GM21423 (cell line): Measurements from ENCODE around the gene LRRC43.
"Not testable (repeated sequence)": the region's sequence is repeated elsewhere in the genome, so short reads cannot be mapped to it uniquely, and the experiment has no call there.

Source experiments
- ATAC-seq: cut with Tn5 transposase; IDR thresholded peaks from one replicate; pipeline ENCODE4 v1.9.1; 2021; ENCODE audit warnings: mild to moderate bottlenecking, moderate library complexity; ENCODE audit not compliant: unreplicated experiment

The LRRC43 gene

DNA sequence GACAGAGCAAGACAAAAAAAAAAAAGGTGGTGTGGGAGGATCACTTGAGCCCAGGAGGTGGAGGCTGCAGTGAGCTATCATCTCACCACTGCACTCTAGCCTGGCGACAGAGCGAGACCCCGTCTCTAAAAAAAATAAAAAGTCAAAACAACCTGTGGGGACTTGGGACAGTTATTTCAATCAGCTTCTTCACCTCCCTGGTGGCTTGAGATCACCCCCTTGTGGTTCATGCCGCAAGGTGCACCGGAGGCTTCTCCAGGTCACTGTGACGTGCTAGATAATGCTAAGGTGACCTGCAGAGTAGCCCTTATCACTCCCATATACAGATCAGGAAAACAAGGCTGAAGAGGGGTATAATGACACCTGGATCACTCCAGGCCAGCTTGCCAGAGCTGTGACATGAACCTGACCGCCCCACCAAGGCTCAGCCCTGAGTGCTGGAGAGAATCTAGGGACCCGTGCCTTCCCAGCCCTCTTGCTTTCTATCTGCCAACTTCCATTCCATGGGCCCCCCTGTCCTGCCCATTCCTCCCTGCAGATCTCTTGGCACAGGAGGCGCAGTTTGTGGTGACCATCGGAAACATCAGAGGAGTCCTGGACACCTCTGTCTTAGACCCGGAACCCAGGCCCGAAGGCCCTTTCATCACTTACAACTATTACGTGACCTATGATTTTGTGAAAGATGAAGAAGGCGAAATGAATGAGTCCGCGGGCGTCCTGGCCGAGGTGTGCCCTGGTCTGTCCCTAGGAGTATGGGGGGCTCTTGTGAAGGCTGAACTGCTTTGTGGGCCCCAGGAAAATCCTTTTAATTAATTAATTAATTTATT lies 8.1 kb downstream of the LRRC43 start:
- ATAC-seq: no peak

DNA sequence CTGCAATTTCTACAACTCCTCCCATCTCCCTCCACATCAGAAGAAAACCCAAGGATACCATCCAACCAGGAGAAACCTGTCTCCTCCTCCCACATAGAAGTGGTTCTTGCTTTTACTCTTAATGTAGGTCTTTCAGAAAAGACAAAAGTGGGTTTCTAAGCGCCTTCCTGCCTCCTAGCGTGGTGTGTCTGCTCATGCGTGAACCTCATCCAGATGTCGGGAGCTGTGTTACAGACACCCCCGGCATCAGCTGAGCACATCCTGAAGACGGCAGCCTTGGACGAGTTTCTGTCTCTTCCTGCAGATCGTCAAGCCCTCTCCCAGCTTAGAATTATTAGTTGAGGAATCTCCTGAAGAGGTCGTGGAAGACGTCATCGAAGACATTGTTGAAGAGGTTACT lies 9.5 kb downstream of the LRRC43 start:
- ATAC-seq: no peak

DNA sequence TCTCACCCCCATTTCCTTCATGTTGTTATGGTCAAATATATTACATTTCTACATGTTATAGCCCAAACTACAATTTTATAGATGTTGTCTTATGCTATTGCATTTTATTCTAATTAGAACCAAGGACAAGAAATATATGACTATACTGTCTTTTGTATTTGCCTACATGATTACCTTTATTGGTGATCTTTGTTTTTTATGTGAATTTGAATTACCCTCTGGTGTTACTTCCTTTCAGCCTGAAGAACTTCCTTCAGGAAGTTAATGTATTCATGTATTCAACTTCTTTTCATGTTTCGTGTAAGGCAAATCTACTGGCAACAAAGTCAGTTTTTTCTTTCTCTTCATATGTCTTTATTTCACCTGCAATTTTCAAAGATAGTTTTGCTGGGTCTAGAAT lies 11.9 kb downstream of the LRRC43 start:
- no peak for ATAC-seq

DNA sequence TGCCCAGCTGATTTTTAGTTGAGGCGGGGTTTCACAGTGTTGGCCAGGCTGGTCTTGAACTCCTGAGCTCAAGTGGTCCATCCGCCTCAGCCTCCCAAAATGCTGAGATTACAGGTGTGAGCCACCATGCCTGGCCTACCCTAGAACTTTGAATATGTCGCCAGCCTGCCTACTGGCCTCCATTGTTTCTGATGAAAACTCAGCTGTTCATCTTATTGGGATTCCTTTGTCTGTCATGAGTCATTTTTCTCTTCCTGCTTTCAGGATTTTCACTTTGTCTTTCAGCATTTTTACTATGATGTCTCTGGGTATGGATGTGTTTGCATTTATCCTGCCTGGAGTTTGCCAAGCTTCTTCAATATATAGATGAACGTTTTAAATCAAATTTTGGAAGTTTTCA lies 12.5 kb downstream of the LRRC43 start:
- ATAC-seq: no peak

DNA sequence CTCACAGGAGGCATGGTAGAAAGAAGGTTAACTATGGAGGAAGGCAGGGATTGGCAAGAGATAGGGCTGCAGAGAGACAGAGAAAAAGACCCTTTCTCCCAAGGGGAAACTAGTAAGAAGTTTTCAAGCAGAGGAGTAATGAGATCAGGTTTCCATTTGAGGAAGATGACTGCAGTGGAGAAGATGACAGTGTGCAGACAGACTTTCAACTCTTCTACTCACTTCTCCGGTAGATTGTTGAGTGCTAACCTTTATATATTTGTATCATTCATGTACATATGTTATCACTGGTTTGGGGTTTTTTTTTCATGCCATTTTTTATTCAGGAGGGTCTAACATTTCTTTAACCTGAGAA lies 14.7 kb downstream of the LRRC43 start:
- no peak for ATAC-seq

DNA sequence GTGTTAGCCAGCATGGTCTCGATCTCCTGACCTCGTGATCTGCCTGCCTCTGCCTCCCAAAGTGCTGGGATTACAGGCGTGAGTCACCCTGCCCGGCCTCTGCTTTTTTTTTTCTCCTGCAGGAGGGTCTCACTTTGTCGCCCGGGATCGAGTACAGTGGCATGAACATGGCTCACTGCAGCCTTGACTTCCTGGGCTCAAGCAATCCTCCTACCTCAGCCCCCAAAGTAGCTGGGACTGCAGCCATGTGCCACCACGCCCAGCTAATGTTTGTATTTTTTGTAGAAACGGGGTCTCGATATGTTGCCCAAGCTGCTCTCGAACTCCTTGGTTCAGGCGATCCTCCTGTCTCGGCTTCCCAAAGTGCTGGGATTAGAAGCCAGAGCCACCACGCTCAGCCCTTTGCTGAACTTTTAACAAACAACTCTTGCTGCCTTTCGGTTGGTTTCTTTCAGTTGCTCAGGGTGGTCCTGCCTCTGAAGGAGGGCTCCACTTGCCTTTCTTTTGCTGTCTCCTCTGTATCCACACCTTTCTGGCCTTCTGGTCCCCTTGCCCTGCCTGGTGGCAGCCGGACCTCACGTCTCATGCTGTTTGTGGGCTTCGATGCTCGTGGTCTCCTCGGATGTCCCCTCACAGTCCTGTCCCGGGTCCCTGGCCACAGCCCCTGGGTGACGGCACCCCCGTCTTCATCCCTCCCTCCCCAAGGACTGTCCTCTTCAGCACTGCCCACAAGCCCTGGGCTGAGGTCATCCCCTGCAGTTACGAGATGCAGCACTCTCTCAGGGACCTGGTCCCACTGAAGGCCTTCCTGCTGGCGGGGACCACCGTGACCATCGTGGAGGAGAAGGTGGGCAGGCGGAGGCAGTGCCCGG lies 16.8 kb downstream of the LRRC43 start:
- no peak for ATAC-seq

DNA sequence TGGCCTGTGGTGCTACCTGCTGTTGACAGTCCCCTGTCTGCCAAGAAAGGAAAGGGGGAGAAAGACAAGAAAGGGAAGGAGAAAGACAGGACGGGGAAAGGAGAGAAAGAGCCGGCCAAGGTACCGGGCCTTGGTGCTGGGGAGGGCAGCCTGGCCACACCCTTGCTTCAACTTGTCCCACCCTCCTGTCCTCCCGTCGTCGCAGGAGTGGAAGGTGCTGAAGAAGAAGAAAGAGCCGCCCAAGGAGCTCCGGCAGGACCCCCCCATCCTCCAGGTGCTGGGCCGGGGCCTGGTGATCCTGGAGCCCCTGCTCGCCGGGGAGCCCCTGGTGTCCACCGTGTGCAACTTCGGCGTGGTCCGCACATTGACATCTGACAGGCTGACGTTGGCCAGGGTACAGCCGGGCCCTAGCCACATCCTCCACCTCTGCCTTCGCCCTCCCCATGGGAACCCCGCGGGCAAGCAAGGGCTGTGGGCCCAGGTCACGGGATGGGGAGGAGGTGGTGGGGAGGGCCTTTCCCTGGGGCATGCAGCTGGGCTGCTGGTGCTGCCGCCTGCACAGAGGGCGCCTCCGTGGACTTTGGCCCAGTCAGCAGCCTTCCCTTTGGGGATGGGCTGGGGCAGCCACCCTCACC lies 17.7 kb downstream of the LRRC43 start:
- ATAC-seq: no peak

DNA sequence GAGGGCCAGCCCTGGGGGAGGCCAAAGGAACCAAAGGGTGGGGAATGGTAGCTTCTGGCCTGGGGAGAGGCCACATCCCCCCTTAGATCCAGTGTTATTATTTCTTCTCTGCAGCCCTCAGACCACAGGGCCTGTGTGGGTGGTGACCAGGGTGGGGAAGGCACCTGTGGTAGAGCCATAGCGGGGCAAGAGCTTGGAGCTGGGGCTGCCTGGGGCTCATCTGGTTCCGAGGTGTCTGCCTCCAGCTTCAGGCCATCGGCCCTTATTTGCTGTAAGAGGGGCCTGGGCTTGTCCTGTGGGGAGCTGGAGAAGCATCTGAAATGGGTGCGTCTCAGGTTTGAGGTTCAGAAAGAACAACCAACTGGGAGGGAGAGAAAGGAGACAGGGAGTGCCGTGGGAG lies 18.5 kb downstream of the LRRC43 start:
- no peak for ATAC-seq

DNA sequence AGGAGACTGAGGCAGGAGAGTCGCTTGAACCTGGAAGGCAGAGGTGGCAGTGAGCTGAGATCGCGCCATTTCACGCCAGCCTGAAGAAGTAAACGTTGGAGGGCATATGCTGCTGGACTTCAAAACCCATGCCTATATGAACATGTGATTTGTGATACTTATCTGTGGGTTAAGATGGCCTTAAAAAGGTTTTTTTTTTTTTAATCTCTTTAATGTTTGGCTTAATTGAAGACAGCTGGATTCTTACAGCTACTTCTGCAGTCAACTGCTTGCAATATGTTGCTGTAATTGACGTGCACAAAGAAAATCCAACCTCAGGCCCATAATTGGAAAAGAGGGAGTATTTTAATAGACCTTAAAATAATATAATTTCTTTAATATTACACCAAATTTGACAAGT lies 19.1 kb downstream of the LRRC43 start:
- no peak for ATAC-seq

DNA sequence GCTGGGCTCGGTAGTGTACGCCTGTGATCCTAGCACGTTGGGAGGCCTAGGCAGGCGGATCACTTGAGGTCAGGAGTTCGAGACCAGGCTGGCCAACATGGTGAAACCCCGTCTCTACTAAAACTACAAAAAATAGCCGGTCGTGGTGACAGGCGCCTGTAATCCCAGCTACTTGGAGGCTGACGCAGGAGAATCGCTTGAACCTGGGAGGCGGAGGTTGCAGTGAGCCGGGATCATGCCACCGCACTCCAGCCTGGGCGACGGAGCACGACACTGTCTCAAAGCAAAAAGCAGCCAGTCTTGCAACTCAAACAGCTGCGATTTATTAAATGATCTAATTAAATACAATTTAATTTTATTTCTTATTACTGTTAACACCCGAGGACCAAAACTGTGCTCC lies 19.9 kb downstream of the LRRC43 start:
- ATAC-seq: not testable (repeated sequence)

DNA sequence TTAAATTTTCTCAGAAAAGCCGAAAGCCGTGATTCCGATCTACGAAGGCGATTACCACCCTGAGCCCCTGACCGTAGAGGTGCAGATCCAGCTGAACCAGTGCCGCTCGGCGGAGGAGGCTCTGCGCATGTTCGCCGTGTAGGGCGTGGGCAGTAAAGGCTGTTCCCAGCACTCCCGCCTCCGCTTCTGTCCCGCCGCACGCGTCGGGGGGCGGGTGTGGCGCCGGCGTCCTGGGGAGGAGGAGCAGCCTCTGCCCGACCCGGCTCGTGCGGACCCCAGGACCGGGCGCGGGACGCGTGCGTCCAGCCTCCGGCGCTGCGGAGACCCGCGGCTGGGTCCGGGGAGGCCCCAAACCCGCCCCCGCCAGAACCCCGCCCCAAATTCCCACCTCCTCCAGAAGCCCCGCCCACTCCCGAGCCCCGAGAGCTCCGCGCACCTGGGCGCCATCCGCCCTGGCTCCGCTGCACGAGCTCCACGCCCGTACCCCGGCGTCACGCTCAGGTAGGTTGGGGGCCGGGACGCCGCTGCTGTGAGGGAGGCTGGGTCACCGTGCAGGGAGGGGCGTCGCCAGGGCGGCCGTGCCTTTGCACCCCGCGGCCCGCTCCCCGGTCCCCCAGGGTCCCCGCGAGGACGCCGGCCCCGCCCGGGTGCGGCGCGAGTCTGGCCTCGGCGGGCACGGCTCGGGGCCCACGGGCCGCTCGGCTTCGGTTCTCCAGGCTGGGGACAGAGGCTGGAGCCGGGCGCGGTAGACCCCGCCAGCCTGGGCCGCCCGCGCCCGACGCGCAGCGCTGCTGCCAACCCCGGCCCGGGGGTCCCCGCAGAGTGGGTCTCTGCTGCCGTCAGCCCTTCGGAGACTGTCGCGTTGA lies 20.6 kb downstream of the LRRC43 start, which contains the start of gene B3GNT4:
TSS of gene B3GNT4 (plus strand) at position 409 of the 866 bp plus-strand sequence. CDS start 910 bp downstream, outside the sequence.
- no peak for ATAC-seq

DNA sequence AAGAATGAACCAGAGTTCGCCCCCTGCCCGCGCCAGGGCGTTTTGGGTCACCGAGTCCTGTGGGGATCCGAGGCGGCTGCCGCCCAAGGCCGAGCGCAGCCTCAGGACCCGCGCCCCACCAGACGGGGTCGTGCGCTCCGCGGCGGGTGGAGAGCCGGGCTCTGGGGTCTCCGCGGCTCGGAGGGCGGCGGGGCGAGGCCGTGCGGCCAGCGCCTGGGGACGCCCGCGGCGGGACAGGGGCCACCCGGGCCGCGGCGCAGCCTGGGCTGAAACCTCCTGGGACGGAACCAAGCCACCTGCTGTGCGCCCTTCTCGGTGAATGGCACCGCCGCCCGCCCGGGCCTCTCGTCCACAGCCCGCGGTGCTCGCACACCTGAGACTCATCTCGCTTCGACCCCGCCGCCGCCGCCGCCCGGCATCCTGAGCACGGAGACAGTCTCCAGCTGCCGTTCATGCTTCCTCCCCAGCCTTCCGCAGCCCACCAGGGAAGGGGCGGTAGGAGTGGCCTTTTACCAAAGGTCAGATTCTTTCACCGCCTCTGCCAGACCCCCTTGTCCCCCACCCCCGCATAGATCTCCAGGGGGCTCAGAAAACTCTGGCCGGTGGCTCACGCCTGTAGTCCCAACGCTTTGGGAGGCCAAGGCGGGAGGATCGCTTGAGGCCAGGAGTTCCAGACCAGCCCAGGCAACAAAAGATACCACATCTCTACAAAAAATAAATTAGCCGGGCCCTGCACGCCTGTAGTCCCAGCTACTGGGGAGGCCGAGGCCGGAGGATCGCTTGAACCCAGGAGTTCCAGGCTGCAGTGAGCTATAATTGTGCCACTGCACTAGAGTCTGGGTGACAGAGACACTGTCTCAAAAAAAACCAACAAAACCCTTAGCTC lies 21.5 kb downstream of the LRRC43 start:
- ATAC-seq: no peak

DNA sequence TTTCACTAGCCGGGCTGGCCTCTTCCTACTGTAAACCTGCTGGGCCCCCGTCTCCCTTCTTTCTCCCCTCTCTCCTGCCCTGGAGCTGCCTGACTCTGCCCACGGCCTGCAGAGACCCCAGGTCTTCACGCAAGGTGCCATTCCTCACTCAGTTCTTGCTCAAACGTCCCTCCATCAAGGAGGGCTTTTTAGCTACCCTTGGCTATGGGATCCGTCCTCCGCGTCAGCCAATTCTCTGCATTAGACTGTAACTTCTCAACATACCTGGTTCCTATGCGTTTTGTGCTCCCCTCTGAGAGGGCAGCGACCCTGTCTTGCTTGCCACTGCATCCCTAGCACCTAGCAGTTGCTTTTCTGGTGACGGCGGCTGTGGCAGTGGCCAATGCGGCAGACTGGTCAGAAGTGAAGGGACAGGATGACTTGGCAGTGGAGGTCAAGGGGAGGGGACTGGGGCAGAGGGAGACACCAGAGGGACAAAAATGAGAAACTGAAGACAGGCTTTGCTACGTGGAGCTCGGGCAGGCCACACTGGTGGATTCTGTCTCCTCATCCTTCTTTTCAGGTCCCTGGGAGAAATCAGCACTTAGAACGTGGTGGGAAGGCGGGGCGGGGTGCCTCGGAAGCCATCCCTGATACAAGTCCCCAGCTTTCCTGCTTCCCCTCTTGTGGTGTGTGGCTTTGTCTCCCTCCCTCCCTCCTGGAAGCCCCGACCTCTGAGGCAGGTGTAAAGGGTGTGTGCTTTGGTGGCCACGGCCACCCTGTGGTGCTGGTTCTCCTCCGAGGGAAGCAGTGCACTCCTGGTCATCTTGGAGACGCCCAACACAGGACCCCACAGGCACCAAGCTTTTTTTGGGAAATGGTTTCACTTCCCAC lies 22.4 kb downstream of the LRRC43 start:
- ATAC-seq: no peak

DNA sequence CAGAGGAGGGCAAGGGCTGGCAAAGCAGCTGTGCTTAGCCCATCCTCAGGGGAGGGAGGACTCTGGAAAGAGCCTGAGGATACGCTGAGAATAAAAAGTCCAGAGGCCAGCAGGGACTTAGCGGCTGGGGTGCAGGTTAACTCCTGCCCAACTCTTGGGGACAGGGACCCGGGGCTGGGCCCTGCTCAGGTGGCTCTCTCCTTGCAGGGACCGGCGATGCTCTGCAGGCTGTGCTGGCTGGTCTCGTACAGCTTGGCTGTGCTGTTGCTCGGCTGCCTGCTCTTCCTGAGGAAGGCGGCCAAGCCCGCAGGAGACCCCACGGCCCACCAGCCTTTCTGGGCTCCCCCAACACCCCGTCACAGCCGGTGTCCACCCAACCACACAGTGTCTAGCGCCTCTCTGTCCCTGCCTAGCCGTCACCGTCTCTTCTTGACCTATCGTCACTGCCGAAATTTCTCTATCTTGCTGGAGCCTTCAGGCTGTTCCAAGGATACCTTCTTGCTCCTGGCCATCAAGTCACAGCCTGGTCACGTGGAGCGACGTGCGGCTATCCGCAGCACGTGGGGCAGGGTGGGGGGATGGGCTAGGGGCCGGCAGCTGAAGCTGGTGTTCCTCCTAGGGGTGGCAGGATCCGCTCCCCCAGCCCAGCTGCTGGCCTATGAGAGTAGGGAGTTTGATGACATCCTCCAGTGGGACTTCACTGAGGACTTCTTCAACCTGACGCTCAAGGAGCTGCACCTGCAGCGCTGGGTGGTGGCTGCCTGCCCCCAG lies 23.4 kb downstream of the LRRC43 start:
- no peak for ATAC-seq

DNA sequence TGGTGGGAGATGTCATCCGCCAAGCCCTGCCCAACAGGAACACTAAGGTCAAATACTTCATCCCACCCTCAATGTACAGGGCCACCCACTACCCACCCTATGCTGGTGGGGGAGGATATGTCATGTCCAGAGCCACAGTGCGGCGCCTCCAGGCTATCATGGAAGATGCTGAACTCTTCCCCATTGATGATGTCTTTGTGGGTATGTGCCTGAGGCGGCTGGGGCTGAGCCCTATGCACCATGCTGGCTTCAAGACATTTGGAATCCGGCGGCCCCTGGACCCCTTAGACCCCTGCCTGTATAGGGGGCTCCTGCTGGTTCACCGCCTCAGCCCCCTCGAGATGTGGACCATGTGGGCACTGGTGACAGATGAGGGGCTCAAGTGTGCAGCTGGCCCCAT lies 24.1 kb downstream of the LRRC43 start:
- ATAC-seq: no peak

DNA sequence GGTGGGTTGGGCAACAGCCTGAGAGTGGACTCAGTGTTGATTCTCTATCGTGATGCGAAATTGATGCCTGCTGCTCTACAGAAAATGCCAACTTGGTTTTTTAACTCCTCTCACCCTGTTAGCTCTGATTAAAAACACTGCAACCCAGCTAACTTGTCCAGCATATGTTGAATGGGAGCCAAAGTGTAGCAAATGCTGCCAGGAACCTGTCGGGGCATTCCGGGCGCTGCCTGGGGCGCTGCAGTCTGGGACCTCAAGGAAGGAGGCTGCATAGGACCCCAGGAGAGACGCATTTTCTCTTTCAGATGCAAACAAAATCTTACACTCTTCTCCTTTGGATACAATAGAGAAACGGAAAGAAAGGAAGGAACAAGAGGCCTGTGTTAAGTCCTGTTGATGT lies 24.5 kb downstream of the LRRC43 start:
- no peak for ATAC-seq

DNA sequence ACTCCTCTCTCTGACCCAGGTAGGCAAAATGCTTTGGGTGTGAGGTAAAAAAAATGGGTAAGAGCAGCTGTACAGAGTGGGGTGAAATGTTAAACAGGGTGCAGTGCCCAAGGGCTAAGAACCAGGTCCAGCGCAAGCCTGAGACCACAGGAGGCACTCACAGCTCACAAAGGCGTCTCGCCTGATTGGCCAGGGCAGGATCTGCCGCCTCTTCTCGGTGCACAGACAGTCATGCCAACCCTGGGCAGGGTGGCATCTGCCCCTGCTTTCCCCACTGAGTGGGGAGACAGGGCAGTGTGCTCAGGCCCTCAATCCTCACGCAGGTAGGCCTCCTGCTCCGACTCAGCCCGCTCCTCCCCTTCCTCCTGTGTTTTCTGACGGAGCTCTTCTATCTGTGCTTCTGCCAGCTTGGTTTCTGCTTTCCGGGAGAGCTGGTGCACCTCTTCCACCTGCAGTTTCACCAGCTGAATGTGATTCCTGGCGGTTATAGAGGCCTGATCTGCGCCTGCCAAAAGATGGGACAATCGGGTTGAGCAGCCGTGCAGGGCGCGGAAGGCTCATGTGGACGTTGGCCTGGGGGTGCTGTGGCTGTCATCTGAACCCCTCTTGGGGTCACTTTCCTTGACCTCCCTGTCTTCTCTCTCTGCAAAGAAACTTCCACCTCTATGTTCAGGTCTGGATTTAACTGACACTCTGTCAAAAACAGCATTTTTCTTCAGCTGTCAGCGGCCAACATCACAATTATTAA lies 25.3 kb downstream of the LRRC43 start:
- no peak for ATAC-seq
